Stimulated activated CD4-positive, alpha-beta T cell treated with anti-CD3 and anti-CD28 coated beads, Interleukin-2, amount 100 ng/mL, for 4 hours (primary cell): ENCODE results near the gene GNGT1.
"Not testable (repeated sequence)": the region's sequence is repeated elsewhere in the genome, so short reads cannot be mapped to it uniquely, and the experiment has no call there.

Experiments
- DNase-seq: peaks from one replicate; pipeline ENCODE4 v3.0.0-alpha.2; 2020; ENCODE audit warnings: low read depth

The GNGT1 gene

GRCh38 chr7:93910076-93910994 is 4.0 kb downstream of the GNGT1 start:
- DNase-seq, result no peak

GRCh38 chr7:93911242-93911641 is 4.9 kb downstream of the GNGT1 start:
- DNase-seq, result not testable (repeated sequence)

DNA sequence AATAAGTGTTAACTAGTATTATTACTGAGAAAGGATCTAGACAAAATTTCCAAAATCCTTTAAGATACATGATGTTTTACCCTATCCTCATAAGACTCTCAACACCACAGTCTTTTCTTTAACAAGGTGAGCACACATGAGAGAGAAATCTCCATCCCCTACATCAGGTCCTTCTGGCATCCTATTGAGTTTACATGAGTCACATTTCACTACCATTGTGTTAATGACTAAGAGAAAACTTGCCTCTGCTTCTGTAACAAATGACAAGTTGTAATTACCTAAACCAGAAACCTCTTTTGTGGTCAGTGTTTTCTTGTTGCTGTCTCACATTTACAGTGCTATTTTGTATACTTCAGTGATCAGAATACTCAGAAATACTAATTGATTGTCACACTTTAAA is 5.3 kb downstream of the GNGT1 start:
- DNase-seq, result not testable (repeated sequence)

- DNase-seq, result no peak
These were observed 6.8 kb downstream of the GNGT1 start for GRCh38 chr7:93913197-93913596.

GRCh38 chr7:93914581-93915066 is 8.3 kb downstream of the GNGT1 start:
- no peak for DNase-seq

DNA sequence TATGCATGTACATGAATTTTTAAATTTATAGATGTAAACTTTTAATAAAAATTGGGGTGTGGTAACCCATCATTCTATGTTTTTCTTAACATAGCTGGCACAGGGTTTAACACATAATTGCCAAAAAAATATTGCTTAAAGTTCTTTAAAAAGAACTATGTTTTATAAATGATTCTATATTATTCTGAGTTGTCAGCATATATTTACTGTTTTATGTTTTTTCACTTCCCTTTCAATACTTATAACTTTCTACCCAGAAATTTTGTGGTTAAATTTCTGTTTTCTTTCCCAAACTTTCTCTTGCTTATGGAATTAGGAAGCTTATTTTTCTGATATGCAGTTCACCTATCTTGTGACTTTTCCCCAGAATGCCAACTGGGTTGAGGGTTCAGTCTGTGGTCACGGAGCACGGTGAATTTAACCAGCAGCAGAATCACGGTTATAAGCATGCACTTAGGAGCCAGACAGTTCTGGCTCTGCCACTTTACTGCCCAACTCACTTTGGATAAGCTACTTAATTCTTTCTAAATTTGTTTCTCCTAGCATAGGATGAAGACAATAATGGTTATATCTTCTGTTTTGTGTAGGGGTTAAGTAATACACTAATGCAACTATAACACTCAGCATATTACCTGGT is 9.0 kb downstream of the GNGT1 start:
- not testable (repeated sequence) for DNase-seq

- not testable (repeated sequence) for DNase-seq
These were observed 9.5 kb downstream of the GNGT1 start for GRCh38 chr7:93915888-93916287.

GRCh38 chr7:93916315-93916714 is 9.9 kb downstream of the GNGT1 start:
- not testable (repeated sequence) for DNase-seq

GRCh38 chr7:93920496-93921182 is 14.3 kb downstream of the GNGT1 start:
- DNase-seq, result no peak

GRCh38 chr7:93921186-93921585 is 14.8 kb downstream of the GNGT1 start:
- DNase-seq, result no peak

- no peak for DNase-seq
These were observed 15.5 kb downstream of the GNGT1 start, which contains the start of gene GNG11 for GRCh38 chr7:93921607-93922566. GNG11 (plus strand) TSS chr7:93921735; CDS start chr7:93922138, 403 bp downstream.

- DNase-seq, result no peak
These were observed 16.9 kb downstream of the GNGT1 start for GRCh38 chr7:93923296-93923695.

GRCh38 chr7:93923942-93924341 is 17.6 kb downstream of the GNGT1 start:
- no peak for DNase-seq

GRCh38 chr7:93926800-93927199 is 20.4 kb downstream of the GNGT1 start:
- DNase-seq, result no peak

- no peak for DNase-seq
These were observed 21.2 kb downstream of the GNGT1 start for GRCh38 chr7:93927585-93927984.

DNA sequence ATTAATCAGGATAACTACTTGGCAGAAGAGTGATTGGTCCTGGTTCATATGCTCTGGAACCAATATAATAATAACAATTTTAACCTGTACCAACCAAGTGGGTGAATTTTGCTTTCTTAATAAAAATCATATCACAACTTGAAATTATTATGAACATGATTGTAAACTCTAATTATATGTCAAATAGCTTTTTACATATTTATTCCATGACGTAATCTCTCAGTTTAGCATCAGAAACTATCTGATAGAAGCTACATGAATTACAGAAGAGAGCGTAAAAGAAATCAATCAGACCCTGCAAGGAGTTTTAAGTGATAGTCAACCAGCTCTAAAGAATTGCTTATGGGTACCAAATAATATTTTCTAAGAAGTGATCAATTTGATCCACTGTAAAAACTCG is 25.3 kb downstream of the GNGT1 start:
- DNase-seq, result no peak

DNA sequence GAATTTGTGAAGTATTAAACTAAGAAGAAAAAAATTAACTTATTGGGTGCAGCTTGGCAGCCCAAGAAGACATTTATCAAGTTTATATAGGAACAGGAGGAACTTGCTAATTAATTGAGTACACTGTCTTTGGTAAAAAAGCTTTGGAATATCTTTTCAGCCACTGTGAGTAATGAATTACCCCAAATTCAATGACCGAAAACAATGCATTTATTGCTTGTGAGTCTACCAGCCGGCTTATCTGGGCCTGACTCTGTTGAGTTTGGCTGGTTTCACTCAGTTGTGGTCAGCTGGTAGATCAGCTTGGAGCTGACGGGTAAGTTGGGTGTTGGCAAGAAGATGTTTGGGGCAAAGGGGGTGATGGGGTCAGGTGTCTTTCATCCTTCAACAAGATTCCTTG is 26.8 kb downstream of the GNGT1 start:
- no peak for DNase-seq

DNA sequence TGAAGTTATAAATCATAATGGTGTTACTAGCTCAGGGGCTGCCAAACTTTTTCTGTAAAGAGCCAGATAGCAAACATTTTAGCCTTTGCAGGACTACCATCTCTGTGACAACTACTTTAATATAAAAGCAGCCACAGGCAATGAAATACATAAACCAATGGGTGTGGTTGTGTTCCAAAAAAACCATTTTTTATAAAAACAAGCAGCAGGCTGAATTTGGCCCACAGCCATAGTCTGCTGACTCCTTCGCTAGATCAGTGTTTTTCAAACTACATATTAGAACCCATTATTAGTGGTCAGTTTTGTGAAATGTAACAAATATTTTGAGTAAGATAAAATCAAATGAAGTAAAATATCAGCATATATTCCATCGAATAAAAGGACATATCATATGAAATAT is 28.7 kb downstream of the GNGT1 start:
- no peak for DNase-seq

DNA sequence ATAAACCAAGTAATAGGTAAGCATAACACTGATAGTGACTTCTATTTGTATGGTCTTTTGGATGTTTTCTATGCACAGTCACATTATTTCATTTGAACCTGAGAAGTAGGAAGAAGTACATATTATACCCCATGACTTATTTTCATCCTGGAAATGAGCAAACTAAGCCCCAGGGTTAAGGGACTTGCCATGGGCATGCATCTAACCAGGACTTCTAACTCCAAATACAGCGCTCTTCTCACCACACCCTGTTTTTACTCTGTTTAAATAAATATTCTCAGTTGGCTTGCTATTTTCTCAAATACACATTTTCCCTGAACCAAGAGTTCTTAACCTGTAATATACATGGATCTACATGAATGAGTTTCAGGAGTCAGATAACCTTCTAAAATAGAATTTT is 31.5 kb downstream of the GNGT1 start:
- DNase-seq, result no peak

DNA sequence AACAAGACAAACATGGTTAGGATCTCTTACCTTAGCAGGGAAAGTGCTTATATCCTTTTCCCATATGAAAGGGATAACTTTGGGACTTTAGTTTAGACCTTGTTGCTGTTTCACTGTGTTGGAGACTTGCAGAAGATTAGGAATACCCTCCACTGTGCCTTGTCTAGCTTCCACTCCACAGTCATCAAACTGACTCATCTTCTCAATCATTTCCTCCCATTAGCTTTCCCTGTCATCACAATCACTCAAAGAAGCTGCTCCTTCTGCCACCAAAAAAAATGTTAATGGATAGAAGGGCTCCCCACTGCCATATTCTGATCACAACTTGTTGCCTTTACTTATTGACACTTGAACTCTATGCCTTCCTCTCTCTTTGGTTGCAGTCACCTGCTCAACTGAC is 31.9 kb downstream of the GNGT1 start:
- DNase-seq, result no peak

- DNase-seq, result no peak
These were observed 35.6 kb downstream of the GNGT1 start for GRCh38 chr7:93941945-93942344.
